Measurements from ENCODE around the gene PRDX3.

DNA sequence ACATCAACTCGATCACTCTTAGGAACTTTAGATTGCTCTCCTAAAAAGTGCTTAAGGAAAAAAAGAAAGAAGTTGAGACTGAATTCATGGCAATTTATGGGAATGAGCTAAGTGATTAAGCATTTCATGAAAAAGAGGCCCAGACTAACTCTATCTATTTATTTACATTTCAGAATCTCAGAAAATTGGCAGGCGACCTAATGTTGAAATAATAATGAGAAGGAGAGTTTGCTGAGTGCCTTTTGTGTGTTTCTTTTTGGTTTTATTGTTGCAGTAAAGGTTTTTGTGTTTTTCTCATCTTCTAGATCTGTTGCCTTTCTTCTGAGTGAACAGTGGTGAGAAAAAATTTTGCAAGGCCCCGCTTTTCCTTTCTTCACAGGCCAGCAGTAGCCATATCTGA, 32.6 kb upstream of the PRDX3 start:
- TF ChIP-seq CTCF (IDR thresholded peaks at IDR 0.05) (no peak), POLR2A (IDR thresholded peaks at IDR 0.05) (no peak)

All from right lobe of liver (tissue), 4 donors.